H1 (cell line): ENCODE measurements around the gene DLST. TPM values are rescaled to one million over a fixed set of nuclear protein-coding genes. Genes with fewer than 3 reads are reported as not detected.

Source experiments
- CTCF ChIA-PET: fragments of 300-600 bp; sonication (Branson Sonifier 250); formaldehyde crosslinking; loops from one replicate; lab custom pipeline; 2021; ENCODE audit not compliant: partially characterized antibody; lab: Charles Lee
- POLR2A ChIA-PET: fragments of 300-600 bp; sonication (Branson Sonifier 250); formaldehyde crosslinking; loops from one replicate; lab custom pipeline; 2021; ENCODE audit warnings: inconsistent platforms; ENCODE audit not compliant: partially characterized antibody; lab: Charles Lee
- DNase-seq, 2 experiments: peaks; one replicate each; pipeline versions ENCODE4 v3.0.0 to v3.0.0-alpha.2; 2010 to 2022; ENCODE audit warnings: low spot score in 2 of 2, low read depth in 1 of 2, mixed read lengths in 1 of 2
- FAIRE-seq: peaks from 2 replicates; lab custom pipeline; 2011; peaks lifted over from hg19 to GRCh38; lab: Jason Lieb, UNC
- H2AFZ ChIP-seq: 2 replicates; pipeline ENCODE4 v1.8.1; 2012; ENCODE audit warnings: low read length, inconsistent platforms
- H2AK5ac ChIP-seq: 2 replicates; pipeline ENCODE4 v1.6.1; 2013; ENCODE audit warnings: low read depth, low read length
- H2BK120ac ChIP-seq: replicated peaks from 2 replicates; pipeline ENCODE3; 2013; ENCODE audit warnings: low read depth, low read length, inconsistent platforms
- H2BK12ac ChIP-seq: 2 replicates; pipeline ENCODE4 v1.6.1; 2013; ENCODE audit warnings: low read depth, low read length
- H2BK15ac ChIP-seq: 2 replicates; pipeline ENCODE4 v1.6.1; 2013; ENCODE audit warnings: low read length
- H2BK20ac ChIP-seq: 2 replicates; pipeline ENCODE4 v1.6.1; 2013; ENCODE audit warnings: low read length
- H2BK5ac ChIP-seq: 2 replicates; pipeline ENCODE4 v1.6.1; 2013; ENCODE audit warnings: low read depth, low read length
- H3K14ac ChIP-seq: 2 replicates; pipeline ENCODE4 v1.6.1; 2013; ENCODE audit warnings: inconsistent platforms; ENCODE audit not compliant: insufficient read length
- H3K18ac ChIP-seq: 2 replicates; pipeline ENCODE4 v1.6.1; 2013; ENCODE audit warnings: low read length; ENCODE audit errors: extremely low read depth
- H3K23ac ChIP-seq: 2 replicates; pipeline ENCODE4 v1.6.1; 2013; ENCODE audit warnings: inconsistent platforms; ENCODE audit not compliant: insufficient read length
- H3K23me2 ChIP-seq: 2 replicates; pipeline ENCODE4 v1.6.1; 2013; ENCODE audit warnings: low read depth, low read length
- H3K27ac ChIP-seq: 2 replicates; pipeline ENCODE4 v1.6.1; 2011; ENCODE audit warnings: low read depth, low read length, inconsistent platforms
- H3K27me3 ChIP-seq, 4 experiments: replicated peaks in 1 of 4; 1 replicate in 1 of 4; 2 replicates in 3 of 4; pipeline versions ENCODE4 v1.6.1 to v1.8.1; 2011 to 2013; ENCODE audit warnings: low read length in 3 of 4, mild to moderate bottlenecking in 3 of 4, inconsistent platforms in 2 of 4, mixed read lengths in 2 of 4, moderate library complexity in 1 of 4; ENCODE audit not compliant: control insufficient read depth in 3 of 4, insufficient read depth in 3 of 4; ENCODE audit errors: extremely low read depth in 1 of 4
- H3K36me3 ChIP-seq, 4 experiments: 2 replicates each; pipeline versions ENCODE4 v1.6.1 to v1.8.1; 2011 to 2013; ENCODE audit warnings: mild to moderate bottlenecking in 4 of 4, low read length in 3 of 4, moderate library complexity in 2 of 4, control low read depth in 1 of 4, inconsistent platforms in 1 of 4; ENCODE audit not compliant: insufficient read depth in 4 of 4, control insufficient read depth in 2 of 4
- H3K4ac ChIP-seq: replicated peaks from 2 replicates; pipeline ENCODE3; 2013; ENCODE audit warnings: low read length, low read depth, mixed read lengths, inconsistent platforms; ENCODE audit not compliant: insufficient read length
- H3K4me1 ChIP-seq, 4 experiments: replicated peaks in 1 of 4; 1 replicate in 1 of 4; 2 replicates in 3 of 4; pipeline versions ENCODE4 v1.6.1 to v1.8.1; 2011 to 2013; ENCODE audit warnings: low read length in 3 of 4, inconsistent platforms in 2 of 4, mixed read lengths in 1 of 4; ENCODE audit not compliant: insufficient read depth in 4 of 4, control insufficient read depth in 3 of 4
- H3K4me2 ChIP-seq, 2 experiments: 2 replicates each; pipeline versions ENCODE4 v1.6.1 to v1.8.1; 2011 to 2013; ENCODE audit warnings: low read depth in 2 of 2, low read length in 2 of 2, control low read depth in 1 of 2, inconsistent platforms in 1 of 2, mild to moderate bottlenecking in 1 of 2; ENCODE audit not compliant: insufficient read depth in 1 of 2
- H3K4me3 ChIP-seq, 4 experiments: fragments of 200-600, 300-600 bp in 1 of 4; sonication (generic), shearing (Covaris generic), sonication (Bioruptor Twin) in 1 of 4; 2 replicates each; pipeline versions ENCODE4 v1.5.1 to v1.8.1; 2011 to 2016; ENCODE audit warnings: low read length in 4 of 4, low read depth in 3 of 4, control low read depth in 2 of 4, inconsistent platforms in 2 of 4, mild to moderate bottlenecking in 2 of 4, mixed read lengths in 1 of 4, moderate library complexity in 1 of 4; ENCODE audit not compliant: insufficient read depth in 2 of 4; ENCODE audit errors: extremely low read depth in 1 of 4
- H3K56ac ChIP-seq: replicated peaks from 2 replicates; pipeline ENCODE3; 2013; ENCODE audit warnings: low read depth, mild to moderate bottlenecking, mixed read lengths, low read length, inconsistent platforms; ENCODE audit not compliant: insufficient read length
- H3K79me1 ChIP-seq: 2 replicates; pipeline ENCODE4 v1.6.1; 2013; ENCODE audit warnings: low read depth, low read length, control low read depth
- H3K79me2 ChIP-seq, 2 experiments: 2 replicates each; pipeline versions ENCODE4 v1.6.1 to v1.8.1; 2012 to 2013; ENCODE audit warnings: low read length in 2 of 2, mild to moderate bottlenecking in 2 of 2, inconsistent platforms in 1 of 2; ENCODE audit not compliant: insufficient read depth in 2 of 2, control insufficient read depth in 1 of 2
- H3K9ac ChIP-seq, 4 experiments: replicated peaks in 1 of 4; 1 replicate in 1 of 4; 2 replicates in 3 of 4; pipeline versions ENCODE4 v1.6.1 to v1.8.1; 2011 to 2013; ENCODE audit warnings: low read depth in 3 of 4, low read length in 3 of 4, control low read depth in 2 of 4, mild to moderate bottlenecking in 2 of 4, moderate library complexity in 2 of 4, inconsistent platforms in 1 of 4; ENCODE audit errors: extremely low read depth in 1 of 4
- H3K9me3 ChIP-seq, 2 experiments: 2 replicates each; pipeline versions ENCODE4 v1.6.1 to v1.8.1; 2012 to 2013; ENCODE audit warnings: mild to moderate bottlenecking in 2 of 2, moderate library complexity in 2 of 2, control low read depth in 1 of 2, inconsistent platforms in 1 of 2, low read depth in 1 of 2, low read length in 1 of 2, mixed read lengths in 1 of 2; ENCODE audit not compliant: insufficient read depth in 2 of 2
- H4K20me1 ChIP-seq, 2 experiments: replicated peaks in 1 of 2; 2 replicates each; pipeline versions ENCODE3 to v1.8.1; 2011 to 2013; ENCODE audit warnings: inconsistent platforms in 2 of 2, low read length in 2 of 2, mild to moderate bottlenecking in 1 of 2; ENCODE audit not compliant: insufficient read depth in 2 of 2, control insufficient read depth in 1 of 2
- H4K5ac ChIP-seq: 2 replicates; pipeline ENCODE4 v1.6.1; 2013; ENCODE audit warnings: low read length, low read depth, mixed read lengths, inconsistent platforms; ENCODE audit not compliant: insufficient read length
- H4K8ac ChIP-seq: 2 replicates; pipeline ENCODE4 v1.8.0; 2013; ENCODE audit warnings: mild to moderate bottlenecking, moderate library complexity, low read length, inconsistent platforms; ENCODE audit not compliant: insufficient read depth; ENCODE audit errors: extremely low read depth
- H4K91ac ChIP-seq: replicated peaks from 2 replicates; pipeline ENCODE3; 2013; ENCODE audit warnings: low read length, mixed read lengths, inconsistent platforms; ENCODE audit not compliant: insufficient read length
- ASH2L ChIP-seq: fragments of 200-600, 300-600 bp; sonication (generic); IDR thresholded peaks from one replicate; pipeline ENCODE4 v1.7.1; 2017; ENCODE audit warnings: low read length
- CREB1 ChIP-seq: IDR thresholded peaks from 2 replicates; pipeline ENCODE4 v1.6.1; 2012; ENCODE audit warnings: inconsistent platforms
- CTCF ChIP-seq, 3 experiments: IDR thresholded peaks; 1 replicate in 2 of 3; 2 replicates in 1 of 3; pipeline versions ENCODE4 v1.5.1 to v1.6.1; 2011; ENCODE audit warnings: low read length in 3 of 3, mild to moderate bottlenecking in 3 of 3, inconsistent platforms in 2 of 3, low read depth in 1 of 3, moderate library complexity in 1 of 3; ENCODE audit not compliant: insufficient read depth in 1 of 3; ENCODE audit errors: control extremely low read depth in 1 of 3
- EP300 ChIP-seq, 2 experiments: IDR thresholded peaks; 1 replicate in 1 of 2; 2 replicates in 1 of 2; pipeline ENCODE4 v1.6.1; 2011 to 2012; ENCODE audit warnings: low read depth in 2 of 2, low read length in 2 of 2, mild to moderate bottlenecking in 2 of 2, borderline replicate concordance in 1 of 2, inconsistent platforms in 1 of 2, moderate library complexity in 1 of 2
- GABPA ChIP-seq: IDR thresholded peaks from 2 replicates; pipeline ENCODE4 v1.6.1; 2011; ENCODE audit warnings: mild to moderate bottlenecking, low read length, moderate library complexity, borderline replicate concordance; ENCODE audit not compliant: insufficient read depth
- HDAC6 ChIP-seq: IDR thresholded peaks from one replicate; pipeline ENCODE4 v1.7.1; 2012; ENCODE audit warnings: low read depth, mild to moderate bottlenecking, inconsistent platforms, low read length, moderate library complexity
- KDM1A ChIP-seq: fragments of 200-600, 300-600 bp; sonication (generic); IDR thresholded peaks from 2 replicates; pipeline ENCODE4 v1.7.1; 2016; ENCODE audit warnings: mild to moderate bottlenecking, low read length, borderline replicate concordance
- RFX5 ChIP-seq: IDR thresholded peaks from 2 replicates; pipeline ENCODE4 v1.6.1; 2011; ENCODE audit warnings: low read depth, low read length, improper control_type of control experiment, borderline replicate concordance
- SIN3A ChIP-seq, 2 experiments: IDR thresholded peaks in 1 of 2; conservative IDR thresholded peaks in 1 of 2; 2 replicates each; pipeline ENCODE4 v1.6.1; 2011 to 2012; ENCODE audit warnings: low read length in 2 of 2, improper control_type of control experiment in 1 of 2, low read depth in 1 of 2, mild to moderate bottlenecking in 1 of 2
- WGBS, 2 experiments: shearing (Covaris generic) in 1 of 2; methylation state at CpG; one replicate each; pipeline versions ENCODE4 v1.1.6 to v1.1.7; 2013 to 2015; ENCODE audit warnings: low lambda C conversion rate in 2 of 2, mixed read lengths in 2 of 2, inconsistent platforms in 1 of 2, low coverage in 1 of 2, missing lambda C conversion rate in 1 of 2; ENCODE audit not compliant: insufficient replicate concordance in 2 of 2, insufficient coverage in 1 of 2, insufficient read length in 1 of 2; ENCODE audit errors: extremely low coverage in 1 of 2, missing lambda C conversion rate in 1 of 2; 5-methylcytosine and 5-hydroxymethylcytosine counted together
- polyA plus RNA-seq, 7 experiments: library from polyadenylated mRNA; depleted of rRNA in 3 of 7; stranded (reverse) in 5 of 7; unstranded in 2 of 7; fragments of >200 nt in 5 of 7; fragments of 200-250 nt in 2 of 7; gene quantifications; 1 replicate in 5 of 7; 2 replicates in 1 of 7; 4 replicates in 1 of 7; pipeline versions ENCODE4 v1.2.1 to v1.2.3, GENCODE V29; 2011 to 2013; ENCODE audit warnings: missing spikeins in 2 of 7, mixed read lengths in 2 of 7
- total RNA-seq: library from RNA; stranded (reverse); fragmentation: NEBNext Ultra II Directional; extraction: Animal tissue kit (Norgen Biotek cat#: 25700); gene quantifications from 2 replicates; pipeline ENCODE4 v1.2.1, GENCODE V29; 2021

The DLST gene
- total and polyA plus RNA-seq, 2 of the 8 experiments (the other 6 are each of a cell fraction or from before 2014, with no cell fraction given): 96.5 to 117 TPM

- Histone ChIP-seq H3K18ac (no peak overlapping the region), H3K9me3 (no peaks in the 10 kb centered on the region), H4K20me1 (peaks cover 6 to 8% of the 10 kb centered on the region in 2 experiments), H3K4me1 (no peaks in the 10 kb centered on the region), H2BK5ac (no peak overlapping the region), H3K79me1 (0 out of 2 replicates have a peak, but pooled peaks cover 2% of the 10 kb centered on the region), H3K4me3 (no peak overlapping the region), H3K23me2 (no peaks in the 10 kb centered on the region), H2BK15ac (no peak overlapping the region), H2AK5ac (no peak overlapping the region), H2AFZ (no peak overlapping the region), H2BK20ac (no peak overlapping the region), H2BK12ac (no peak overlapping the region), H4K8ac (no peak overlapping the region), H3K23ac (no peak overlapping the region), H4K91ac (no peak overlapping the region), H2BK120ac (no peak overlapping the region), H3K27ac (no peak overlapping the region; the same call in 1 of the 2 replicates), H3K36me3 (peaks cover 37 to 64% (median 54%) of the 10 kb centered on the region in 4 experiments), H3K27me3 (no peaks in the 10 kb centered on the region), H3K79me2 (no peaks in the 10 kb centered on the region), H3K4me2 (no peak overlapping the region), H3K14ac (no peak overlapping the region), H3K9ac (no peak overlapping the region), H3K4ac (no peak overlapping the region), H4K5ac (no peak overlapping the region), H3K56ac (no peak overlapping the region)
- ChIA-PET POLR2A (interaction anchor here (1.0 to 6.8 kb wide), 4 partner anchors 13 to 51 kb away, joined by 3 to 80 read pairs (median 30); partner anchors contain the start of gene DLST), CTCF (interaction anchor here (0.6 to 24.8 kb wide), 7 partner anchors 9 to 120 kb away, joined by 3 to 509 read pairs (median 3); no protein-coding TSS in a partner anchor)
- no peak for DNase-seq
- FAIRE-seq: no peak
- WGBS, 2 experiments: 82% methylated on average over 10 of the region's 10 CpGs; no CpG with 5 or more reads in 1 of the 2 experiments
- TF ChIP-seq SIN3A (conservative IDR thresholded peaks at IDR 0.05 in 1 of 2, IDR thresholded peaks at IDR 0.05 in 1 of 2; ENCODE audit: low read depth in 1 of 2, low read length in 2 of 2) (no peak), GABPA (no peak), CTCF (IDR thresholded peaks at IDR 0.05; ENCODE audit: control extremely low read depth in 1 of 3, insufficient read depth in 1 of 3, low read depth in 1 of 3, low read length in 3 of 3) (no peak), CREB1 (no peak), HDAC6 (no peak), ASH2L (no peak), RFX5 (no peak), EP300 (IDR thresholded peaks at IDR 0.05; ENCODE audit: borderline replicate concordance in 1 of 2, low read depth in 2 of 2, low read length in 2 of 2) (no peak), KDM1A (no peak)
Observed at GRCh38 chr14:74902941-74903705, 21.4 kb downstream of the DLST start.
